K562 (cell line): ENCODE measurements around the gene ZNF69. TPM values are rescaled to one million over a fixed set of nuclear protein-coding genes. Genes with fewer than 3 reads are reported as not detected.
A peak's percentile ranks its signal among the peaks of the same experiment; 100 is the strongest.

Experiments used
- BHLHE40 ChIP-seq: IDR thresholded peaks from 2 replicates; pipeline ENCODE4 v1.6.1; 2011; ENCODE audit warnings: low read length, improper control_type of control experiment
- CHD1 ChIP-seq: fragments of 200-600 bp; sonication (generic); IDR thresholded peaks from one replicate; pipeline ENCODE4 v1.6.1; 2012; ENCODE audit warnings: mild to moderate bottlenecking, moderate library complexity, low read length, inconsistent platforms
- GATAD2B ChIP-seq: fragments of 450-650 bp; IDR thresholded peaks from 2 replicates; pipeline ENCODE4 v1.6.1; 2017; ENCODE audit warnings: mild to moderate bottlenecking, borderline replicate concordance
- MAZ ChIP-seq, 2 experiments: fragments of 450-650 bp in 1 of 2; sonication (generic) in 1 of 2; formaldehyde crosslinking; IDR thresholded peaks in 1 of 2; conservative IDR thresholded peaks in 1 of 2; 2 replicates each; pipeline versions ENCODE4 v1.4.0 to v1.5.0; 2020; ENCODE audit warnings: mild to moderate bottlenecking in 1 of 2, missing genetic modification reagents in 1 of 2
- MYNN ChIP-seq, 2 experiments: sonication (generic); formaldehyde crosslinking in 1 of 2; IDR thresholded peaks; 2 replicates each; pipeline versions ENCODE4 v1.5.0 to v1.6.1; 2016 to 2020; ENCODE audit warnings: antibody characterized with exemption in 1 of 2, missing genetic modification reagents in 1 of 2
- NFE2L1 ChIP-seq: fragments of 450-650 bp; IDR thresholded peaks from 2 replicates; pipeline ENCODE4 v1.6.1; 2016; ENCODE audit warnings: missing genetic modification characterization, low read depth, mild to moderate bottlenecking, missing compliant biosample characterization, moderate library complexity, borderline replicate concordance
- NR4A1 ChIP-seq, 2 experiments: fragments of 250-450 bp in 1 of 2; fragments of 450-650 bp in 1 of 2; sonication (Bioruptor Pico) in 1 of 2; IDR thresholded peaks; 2 replicates each; pipeline versions ENCODE4 v1.4.0 to v1.6.1; 2016 to 2020; ENCODE audit warnings: mild to moderate bottlenecking in 2 of 2, missing compliant biosample characterization in 1 of 2, missing genetic modification characterization in 1 of 2, moderate library complexity in 1 of 2
- POU5F1 ChIP-seq: fragments of 150-350 bp; IDR thresholded peaks from 2 replicates; pipeline ENCODE4 v1.6.1; 2014; ENCODE audit warnings: borderline replicate concordance, low read length, low read depth, mild to moderate bottlenecking; ENCODE audit not compliant: partially characterized antibody
- SRSF3 ChIP-seq: fragments of 200-400 bp; formaldehyde crosslinking; IDR thresholded peaks from 2 replicates; pipeline ENCODE4 v1.6.1; 2016; ENCODE audit warnings: mild to moderate bottlenecking, low read length, moderate library complexity; ENCODE audit not compliant: insufficient read depth
- SUPT5H ChIP-seq: fragments of 450-650 bp; IDR thresholded peaks from 2 replicates; pipeline ENCODE4 v1.6.1; 2016
- TEAD1 ChIP-seq, 2 experiments: fragments of 450-650 bp in 1 of 2; sonication (generic) in 1 of 2; formaldehyde crosslinking; IDR thresholded peaks; 2 replicates each; pipeline versions ENCODE4 v1.4.0 to v1.8.0; 2020 to 2022; ENCODE audit warnings: mild to moderate bottlenecking in 2 of 2, missing genetic modification reagents in 1 of 2
- UBTF ChIP-seq, 2 experiments: IDR thresholded peaks; 2 replicates each; pipeline ENCODE4 v1.6.1; 2012; ENCODE audit warnings: improper control_type of control experiment in 2 of 2, low read depth in 2 of 2, low read length in 2 of 2, borderline replicate concordance in 1 of 2
- ZEB2 ChIP-seq: fragments of 450-650 bp; IDR thresholded peaks from 2 replicates; pipeline ENCODE4 v1.6.1; 2016
- ZFP36 ChIP-seq: fragments of 150-350 bp; IDR thresholded peaks from 2 replicates; pipeline ENCODE4 v1.6.1; 2018; ENCODE audit warnings: low read length, low read depth; ENCODE audit not compliant: partially characterized antibody
- ZNF12 ChIP-seq: sonication (generic); formaldehyde crosslinking; IDR thresholded peaks from 2 replicates; pipeline ENCODE4 v1.4.0; 2020; ENCODE audit warnings: mild to moderate bottlenecking, missing genetic modification reagents
- polyA plus RNA-seq, 8 experiments: library from polyadenylated mRNA; depleted of rRNA in 4 of 8; stranded (reverse) in 5 of 8; unstranded in 3 of 8; fragments of >200 nt; fragmentation: Nextera tagmentation in 2 of 8; fragmentation: Illumina TruSeq in 1 of 8; extraction: Ambion mirVana in 2 of 8; extraction: Trizol in 1 of 8; gene quantifications; 2 replicates each; pipeline versions ENCODE4 v1.2.1 to v1.2.3, GENCODE V29; 2011 to 2014; ENCODE audit warnings: inconsistent platforms in 1 of 8, missing spikeins in 1 of 8
- total RNA-seq, 7 experiments: library from RNA; depleted of rRNA in 6 of 7; stranded (reverse); fragments of >200 nt in 6 of 7; fragmentation: Illumina TruSeq in 2 of 7; extraction: Trizol in 2 of 7; gene quantifications; 2 replicates each; pipeline versions ENCODE4 v1.2.1 to v1.2.3, GENCODE V29; 2011 to 2021; ENCODE audit warnings: low replicate concordance in 1 of 7
- TF ChIP-seq, protein P1 (sequence below): sonication (generic); formaldehyde crosslinking; IDR thresholded peaks from 2 replicates; pipeline ENCODE4 v1.8.0; 2022; ENCODE audit warnings: missing genetic modification reagents, mild to moderate bottlenecking, borderline replicate concordance
- TF ChIP-seq, protein P2 (sequence below): fragments of 450-650 bp; IDR thresholded peaks from 2 replicates; pipeline ENCODE4 v1.6.1; 2016; ENCODE audit warnings: low read depth, mild to moderate bottlenecking, moderate library complexity
- TF ChIP-seq, protein P3 (sequence below): fragments of 250-450 bp; sonication (Bioruptor Pico); IDR thresholded peaks from 2 replicates; pipeline ENCODE4 v1.8.0; 2022; ENCODE audit warnings: inconsistent platforms

The ZNF69 gene
- total and polyA plus RNA-seq, 9 of the 15 experiments (the other 6 are each of a cell fraction or from before 2014, with no cell fraction given) = 2.3 to 5.4 (median 3.6) TPM

DNA sequence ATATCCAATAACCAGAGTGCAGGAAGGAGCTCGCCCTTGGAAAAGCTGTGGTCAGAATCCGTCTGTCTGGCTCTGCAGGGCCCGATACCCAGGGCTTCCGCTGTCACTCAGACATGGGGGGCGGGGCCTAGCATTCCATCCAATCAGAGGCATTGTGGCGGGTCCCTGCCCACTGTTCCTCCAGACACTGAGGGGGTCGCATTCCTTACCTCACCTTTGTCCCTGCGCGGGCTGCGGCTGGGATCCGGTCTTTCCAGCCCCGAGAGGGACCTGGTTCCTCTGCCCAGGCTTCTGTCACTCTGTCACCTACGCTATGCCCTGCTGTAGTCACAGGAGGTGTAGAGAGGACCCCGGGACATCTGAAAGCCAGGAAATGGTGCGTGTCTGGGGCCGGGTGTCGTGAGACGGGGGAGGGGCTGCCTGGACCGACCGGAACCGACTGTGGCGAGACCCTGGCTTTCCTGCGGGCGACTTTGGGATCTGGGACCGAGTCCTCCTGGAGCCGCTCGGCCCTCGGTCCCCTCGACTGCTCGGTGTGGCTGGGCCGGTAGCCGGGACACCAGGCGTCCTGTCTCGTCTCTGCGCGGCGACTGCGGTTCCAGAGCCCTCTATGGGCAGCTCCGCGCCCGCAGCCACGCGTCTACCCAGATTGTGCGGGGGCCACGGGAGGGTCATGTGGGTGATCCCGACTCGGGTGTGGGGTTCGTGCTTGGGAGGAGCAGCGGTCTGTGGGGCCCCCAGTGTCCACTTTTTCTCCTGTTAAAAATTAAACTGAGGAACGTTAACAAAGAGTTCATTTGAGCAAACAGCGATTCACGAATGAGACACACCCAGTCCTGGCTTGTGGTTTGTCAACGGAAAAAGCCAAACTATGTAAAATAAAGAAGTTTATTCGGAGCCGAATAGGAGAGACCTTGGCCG lies at the start of gene ZNF69 (continued):
- TF ChIP-seq BHLHE40 (0 out of 2 replicates have a peak, but pooled peaks have one; percentile 3), MAZ (CRISPR knock-in tag; conservative IDR thresholded peaks at IDR 0.05 in 1 of 2, IDR thresholded peaks at IDR 0.05 in 1 of 2) (0 out of 4 replicates have a peak, but pooled peaks of 1 of the 2 experiments have one; percentile 17), ZEB2 (no peak), TEAD1 (CRISPR knock-in tag; IDR thresholded peaks at IDR 0.05) (0 out of 4 replicates have a peak, but pooled peaks of 1 of the 2 experiments have one; percentile 17), ZFP36 (no peak), NFE2L1 (no peak), NR4A1 (CRISPR knock-in tag; IDR thresholded peaks at IDR 0.05) (no peak), NR4A1 (tag; IDR thresholded peaks at IDR 0.05) (no peak), GATAD2B (no peak), SRSF3 (no peak), CHD1 (peak; percentile 52), UBTF (IDR thresholded peaks at IDR 0.05; ENCODE audit: borderline replicate concordance in 1 of 2, low read depth in 2 of 2, low read length in 2 of 2) (peak; percentile 57 to 76; a peak in 1 of 4 replicates), MYNN (IDR thresholded peaks at IDR 0.05) (0 out of 2 replicates have a peak, but pooled peaks have one; percentile 14), MYNN (CRISPR knock-in tag; IDR thresholded peaks at IDR 0.05) (no peak), ZNF12 (CRISPR knock-in tag) (0 out of 2 replicates have a peak, but pooled peaks have one; percentile 45), POU5F1 (no peak), SUPT5H (0 out of 2 replicates have a peak, but pooled peaks have one; percentile 48)
- TF ChIP-seq, protein P1, sequence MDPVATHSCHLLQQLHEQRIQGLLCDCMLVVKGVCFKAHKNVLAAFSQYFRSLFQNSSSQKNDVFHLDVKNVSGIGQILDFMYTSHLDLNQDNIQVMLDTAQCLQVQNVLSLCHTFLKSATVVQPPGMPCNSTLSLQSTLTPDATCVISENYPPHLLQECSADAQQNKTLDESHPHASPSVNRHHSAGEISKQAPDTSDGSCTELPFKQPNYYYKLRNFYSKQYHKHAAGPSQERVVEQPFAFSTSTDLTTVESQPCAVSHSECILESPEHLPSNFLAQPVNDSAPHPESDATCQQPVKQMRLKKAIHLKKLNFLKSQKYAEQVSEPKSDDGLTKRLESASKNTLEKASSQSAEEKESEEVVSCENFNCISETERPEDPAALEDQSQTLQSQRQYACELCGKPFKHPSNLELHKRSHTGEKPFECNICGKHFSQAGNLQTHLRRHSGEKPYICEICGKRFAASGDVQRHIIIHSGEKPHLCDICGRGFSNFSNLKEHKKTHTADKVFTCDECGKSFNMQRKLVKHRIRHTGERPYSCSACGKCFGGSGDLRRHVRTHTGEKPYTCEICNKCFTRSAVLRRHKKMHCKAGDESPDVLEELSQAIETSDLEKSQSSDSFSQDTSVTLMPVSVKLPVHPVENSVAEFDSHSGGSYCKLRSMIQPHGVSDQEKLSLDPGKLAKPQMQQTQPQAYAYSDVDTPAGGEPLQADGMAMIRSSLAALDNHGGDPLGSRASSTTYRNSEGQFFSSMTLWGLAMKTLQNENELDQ (CRISPR knock-in tag) = no peak
- TF ChIP-seq, protein P2, sequence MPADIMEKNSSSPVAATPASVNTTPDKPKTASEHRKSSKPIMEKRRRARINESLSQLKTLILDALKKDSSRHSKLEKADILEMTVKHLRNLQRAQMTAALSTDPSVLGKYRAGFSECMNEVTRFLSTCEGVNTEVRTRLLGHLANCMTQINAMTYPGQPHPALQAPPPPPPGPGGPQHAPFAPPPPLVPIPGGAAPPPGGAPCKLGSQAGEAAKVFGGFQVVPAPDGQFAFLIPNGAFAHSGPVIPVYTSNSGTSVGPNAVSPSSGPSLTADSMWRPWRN = peak; percentile 73
- TF ChIP-seq, protein P3, sequence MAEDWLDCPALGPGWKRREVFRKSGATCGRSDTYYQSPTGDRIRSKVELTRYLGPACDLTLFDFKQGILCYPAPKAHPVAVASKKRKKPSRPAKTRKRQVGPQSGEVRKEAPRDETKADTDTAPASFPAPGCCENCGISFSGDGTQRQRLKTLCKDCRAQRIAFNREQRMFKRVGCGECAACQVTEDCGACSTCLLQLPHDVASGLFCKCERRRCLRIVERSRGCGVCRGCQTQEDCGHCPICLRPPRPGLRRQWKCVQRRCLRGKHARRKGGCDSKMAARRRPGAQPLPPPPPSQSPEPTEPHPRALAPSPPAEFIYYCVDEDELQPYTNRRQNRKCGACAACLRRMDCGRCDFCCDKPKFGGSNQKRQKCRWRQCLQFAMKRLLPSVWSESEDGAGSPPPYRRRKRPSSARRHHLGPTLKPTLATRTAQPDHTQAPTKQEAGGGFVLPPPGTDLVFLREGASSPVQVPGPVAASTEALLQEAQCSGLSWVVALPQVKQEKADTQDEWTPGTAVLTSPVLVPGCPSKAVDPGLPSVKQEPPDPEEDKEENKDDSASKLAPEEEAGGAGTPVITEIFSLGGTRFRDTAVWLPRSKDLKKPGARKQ (CRISPR knock-in tag) = no peak
